H1 (cell line): ENCODE measurements around the gene CERS5. TPM values are rescaled to one million over a fixed set of nuclear protein-coding genes. Genes with fewer than 3 reads are reported as not detected.

ENCODE experiments used
- CTCF ChIA-PET: fragments of 300-600 bp; sonication (Branson Sonifier 250); formaldehyde crosslinking; loops from one replicate; lab custom pipeline; 2021; ENCODE audit not compliant: partially characterized antibody; lab: Charles Lee
- POLR2A ChIA-PET: fragments of 300-600 bp; sonication (Branson Sonifier 250); formaldehyde crosslinking; loops from one replicate; lab custom pipeline; 2021; ENCODE audit warnings: inconsistent platforms; ENCODE audit not compliant: partially characterized antibody; lab: Charles Lee
- DNase-seq, 2 experiments: peaks; one replicate each; pipeline versions ENCODE4 v3.0.0 to v3.0.0-alpha.2; 2010 to 2022; ENCODE audit warnings: low spot score in 2 of 2, low read depth in 1 of 2, mixed read lengths in 1 of 2
- FAIRE-seq: peaks from 2 replicates; lab custom pipeline; 2011; peaks lifted over from hg19 to GRCh38; lab: Jason Lieb, UNC
- H2AFZ ChIP-seq: 2 replicates; pipeline ENCODE4 v1.8.1; 2012; ENCODE audit warnings: low read length, inconsistent platforms
- H2AK5ac ChIP-seq: 2 replicates; pipeline ENCODE4 v1.6.1; 2013; ENCODE audit warnings: low read depth, low read length
- H2BK120ac ChIP-seq: replicated peaks from 2 replicates; pipeline ENCODE3; 2013; ENCODE audit warnings: low read depth, low read length, inconsistent platforms
- H2BK12ac ChIP-seq: 2 replicates; pipeline ENCODE4 v1.6.1; 2013; ENCODE audit warnings: low read depth, low read length
- H2BK15ac ChIP-seq: 2 replicates; pipeline ENCODE4 v1.6.1; 2013; ENCODE audit warnings: low read length
- H2BK20ac ChIP-seq: 2 replicates; pipeline ENCODE4 v1.6.1; 2013; ENCODE audit warnings: low read length
- H2BK5ac ChIP-seq: 2 replicates; pipeline ENCODE4 v1.6.1; 2013; ENCODE audit warnings: low read depth, low read length
- H3K14ac ChIP-seq: 2 replicates; pipeline ENCODE4 v1.6.1; 2013; ENCODE audit warnings: inconsistent platforms; ENCODE audit not compliant: insufficient read length
- H3K18ac ChIP-seq: 2 replicates; pipeline ENCODE4 v1.6.1; 2013; ENCODE audit warnings: low read length; ENCODE audit errors: extremely low read depth
- H3K23ac ChIP-seq: 2 replicates; pipeline ENCODE4 v1.6.1; 2013; ENCODE audit warnings: inconsistent platforms; ENCODE audit not compliant: insufficient read length
- H3K23me2 ChIP-seq: 2 replicates; pipeline ENCODE4 v1.6.1; 2013; ENCODE audit warnings: low read depth, low read length
- H3K27ac ChIP-seq: 2 replicates; pipeline ENCODE4 v1.6.1; 2011; ENCODE audit warnings: low read depth, low read length, inconsistent platforms
- H3K27me3 ChIP-seq, 4 experiments: replicated peaks in 1 of 4; 1 replicate in 1 of 4; 2 replicates in 3 of 4; pipeline versions ENCODE4 v1.6.1 to v1.8.1; 2011 to 2013; ENCODE audit warnings: low read length in 3 of 4, mild to moderate bottlenecking in 3 of 4, inconsistent platforms in 2 of 4, mixed read lengths in 2 of 4, moderate library complexity in 1 of 4; ENCODE audit not compliant: control insufficient read depth in 3 of 4, insufficient read depth in 3 of 4; ENCODE audit errors: extremely low read depth in 1 of 4
- H3K36me3 ChIP-seq, 4 experiments: 2 replicates each; pipeline versions ENCODE4 v1.6.1 to v1.8.1; 2011 to 2013; ENCODE audit warnings: mild to moderate bottlenecking in 4 of 4, low read length in 3 of 4, moderate library complexity in 2 of 4, control low read depth in 1 of 4, inconsistent platforms in 1 of 4; ENCODE audit not compliant: insufficient read depth in 4 of 4, control insufficient read depth in 2 of 4
- H3K4ac ChIP-seq: replicated peaks from 2 replicates; pipeline ENCODE3; 2013; ENCODE audit warnings: low read length, low read depth, mixed read lengths, inconsistent platforms; ENCODE audit not compliant: insufficient read length
- H3K4me1 ChIP-seq, 4 experiments: replicated peaks in 1 of 4; 1 replicate in 1 of 4; 2 replicates in 3 of 4; pipeline versions ENCODE4 v1.6.1 to v1.8.1; 2011 to 2013; ENCODE audit warnings: low read length in 3 of 4, inconsistent platforms in 2 of 4, mixed read lengths in 1 of 4; ENCODE audit not compliant: insufficient read depth in 4 of 4, control insufficient read depth in 3 of 4
- H3K4me2 ChIP-seq, 2 experiments: 2 replicates each; pipeline versions ENCODE4 v1.6.1 to v1.8.1; 2011 to 2013; ENCODE audit warnings: low read depth in 2 of 2, low read length in 2 of 2, control low read depth in 1 of 2, inconsistent platforms in 1 of 2, mild to moderate bottlenecking in 1 of 2; ENCODE audit not compliant: insufficient read depth in 1 of 2
- H3K4me3 ChIP-seq, 4 experiments: fragments of 200-600, 300-600 bp in 1 of 4; sonication (generic), shearing (Covaris generic), sonication (Bioruptor Twin) in 1 of 4; 2 replicates each; pipeline versions ENCODE4 v1.5.1 to v1.8.1; 2011 to 2016; ENCODE audit warnings: low read length in 4 of 4, low read depth in 3 of 4, control low read depth in 2 of 4, inconsistent platforms in 2 of 4, mild to moderate bottlenecking in 2 of 4, mixed read lengths in 1 of 4, moderate library complexity in 1 of 4; ENCODE audit not compliant: insufficient read depth in 2 of 4; ENCODE audit errors: extremely low read depth in 1 of 4
- H3K56ac ChIP-seq: replicated peaks from 2 replicates; pipeline ENCODE3; 2013; ENCODE audit warnings: low read depth, mild to moderate bottlenecking, mixed read lengths, low read length, inconsistent platforms; ENCODE audit not compliant: insufficient read length
- H3K79me1 ChIP-seq: 2 replicates; pipeline ENCODE4 v1.6.1; 2013; ENCODE audit warnings: low read depth, low read length, control low read depth
- H3K79me2 ChIP-seq, 2 experiments: 2 replicates each; pipeline versions ENCODE4 v1.6.1 to v1.8.1; 2012 to 2013; ENCODE audit warnings: low read length in 2 of 2, mild to moderate bottlenecking in 2 of 2, inconsistent platforms in 1 of 2; ENCODE audit not compliant: insufficient read depth in 2 of 2, control insufficient read depth in 1 of 2
- H3K9ac ChIP-seq, 4 experiments: replicated peaks in 1 of 4; 1 replicate in 1 of 4; 2 replicates in 3 of 4; pipeline versions ENCODE4 v1.6.1 to v1.8.1; 2011 to 2013; ENCODE audit warnings: low read depth in 3 of 4, low read length in 3 of 4, control low read depth in 2 of 4, mild to moderate bottlenecking in 2 of 4, moderate library complexity in 2 of 4, inconsistent platforms in 1 of 4; ENCODE audit errors: extremely low read depth in 1 of 4
- H3K9me3 ChIP-seq, 2 experiments: 2 replicates each; pipeline versions ENCODE4 v1.6.1 to v1.8.1; 2012 to 2013; ENCODE audit warnings: mild to moderate bottlenecking in 2 of 2, moderate library complexity in 2 of 2, control low read depth in 1 of 2, inconsistent platforms in 1 of 2, low read depth in 1 of 2, low read length in 1 of 2, mixed read lengths in 1 of 2; ENCODE audit not compliant: insufficient read depth in 2 of 2
- H4K20me1 ChIP-seq, 2 experiments: replicated peaks in 1 of 2; 2 replicates each; pipeline versions ENCODE3 to v1.8.1; 2011 to 2013; ENCODE audit warnings: inconsistent platforms in 2 of 2, low read length in 2 of 2, mild to moderate bottlenecking in 1 of 2; ENCODE audit not compliant: insufficient read depth in 2 of 2, control insufficient read depth in 1 of 2
- H4K5ac ChIP-seq: 2 replicates; pipeline ENCODE4 v1.6.1; 2013; ENCODE audit warnings: low read length, low read depth, mixed read lengths, inconsistent platforms; ENCODE audit not compliant: insufficient read length
- H4K8ac ChIP-seq: 2 replicates; pipeline ENCODE4 v1.8.0; 2013; ENCODE audit warnings: mild to moderate bottlenecking, moderate library complexity, low read length, inconsistent platforms; ENCODE audit not compliant: insufficient read depth; ENCODE audit errors: extremely low read depth
- H4K91ac ChIP-seq: replicated peaks from 2 replicates; pipeline ENCODE3; 2013; ENCODE audit warnings: low read length, mixed read lengths, inconsistent platforms; ENCODE audit not compliant: insufficient read length
- BACH1 ChIP-seq: IDR thresholded peaks from 2 replicates; pipeline ENCODE4 v1.6.1; 2012; ENCODE audit warnings: low read length, improper control_type of control experiment
- CBX8 ChIP-seq: fragments of 300-800, 300-1000 bp; sonication (generic); IDR thresholded peaks from 2 replicates; pipeline ENCODE4 v1.7.1; 2016; ENCODE audit warnings: low read depth, low read length, borderline replicate concordance
- CTBP2 ChIP-seq: IDR thresholded peaks from 2 replicates; pipeline ENCODE4 v1.7.0; 2011; ENCODE audit warnings: borderline replicate concordance, mild to moderate bottlenecking, moderate library complexity, mixed read lengths, low read length; ENCODE audit not compliant: insufficient read depth, insufficient read length
- HDAC6 ChIP-seq: IDR thresholded peaks from one replicate; pipeline ENCODE4 v1.7.1; 2012; ENCODE audit warnings: low read depth, mild to moderate bottlenecking, inconsistent platforms, low read length, moderate library complexity
- JUN ChIP-seq: IDR thresholded peaks from 2 replicates; pipeline ENCODE4 v1.6.1; 2011; ENCODE audit warnings: low read depth, mild to moderate bottlenecking, improper control_type of control experiment, low read length
- KDM5A ChIP-seq: fragments of 200-600 bp; IDR thresholded peaks from 2 replicates; pipeline ENCODE4 v1.7.1; 2012; ENCODE audit warnings: mild to moderate bottlenecking, low read length, inconsistent platforms, mixed read lengths
- POLR2AphosphoS5 ChIP-seq: IDR thresholded peaks from 2 replicates; pipeline ENCODE4 v1.6.1; 2011; ENCODE audit warnings: low read depth, low read length
- POU5F1 ChIP-seq: IDR thresholded peaks from 2 replicates; pipeline ENCODE4 v1.6.1; 2011; ENCODE audit warnings: low read depth, mild to moderate bottlenecking, low read length, moderate library complexity
- RAD21 ChIP-seq, 2 experiments: IDR thresholded peaks in 1 of 2; conservative IDR thresholded peaks in 1 of 2; 2 replicates each; pipeline ENCODE4 v1.6.1; 2011; ENCODE audit warnings: low read depth in 2 of 2, low read length in 2 of 2, improper control_type of control experiment in 1 of 2, inconsistent platforms in 1 of 2, mild to moderate bottlenecking in 1 of 2, moderate library complexity in 1 of 2
- SIN3A ChIP-seq, 2 experiments: IDR thresholded peaks in 1 of 2; conservative IDR thresholded peaks in 1 of 2; 2 replicates each; pipeline ENCODE4 v1.6.1; 2011 to 2012; ENCODE audit warnings: low read length in 2 of 2, improper control_type of control experiment in 1 of 2, low read depth in 1 of 2, mild to moderate bottlenecking in 1 of 2
- WGBS, 2 experiments: shearing (Covaris generic) in 1 of 2; methylation state at CpG; one replicate each; pipeline versions ENCODE4 v1.1.6 to v1.1.7; 2013 to 2015; ENCODE audit warnings: low lambda C conversion rate in 2 of 2, mixed read lengths in 2 of 2, inconsistent platforms in 1 of 2, low coverage in 1 of 2, missing lambda C conversion rate in 1 of 2; ENCODE audit not compliant: insufficient replicate concordance in 2 of 2, insufficient coverage in 1 of 2, insufficient read length in 1 of 2; ENCODE audit errors: extremely low coverage in 1 of 2, missing lambda C conversion rate in 1 of 2; 5-methylcytosine and 5-hydroxymethylcytosine counted together
- polyA plus RNA-seq, 7 experiments: library from polyadenylated mRNA; depleted of rRNA in 3 of 7; stranded (reverse) in 5 of 7; unstranded in 2 of 7; fragments of >200 nt in 5 of 7; fragments of 200-250 nt in 2 of 7; gene quantifications; 1 replicate in 5 of 7; 2 replicates in 1 of 7; 4 replicates in 1 of 7; pipeline versions ENCODE4 v1.2.1 to v1.2.3, GENCODE V29; 2011 to 2013; ENCODE audit warnings: missing spikeins in 2 of 7, mixed read lengths in 2 of 7
- total RNA-seq: library from RNA; stranded (reverse); fragmentation: NEBNext Ultra II Directional; extraction: Animal tissue kit (Norgen Biotek cat#: 25700); gene quantifications from 2 replicates; pipeline ENCODE4 v1.2.1, GENCODE V29; 2021
- TF ChIP-seq, protein P1 (sequence below): IDR thresholded peaks from 2 replicates; pipeline ENCODE4 v1.6.1; 2012; ENCODE audit warnings: low read length, inconsistent platforms

The CERS5 gene
- total and polyA plus RNA-seq, 2 of the 8 experiments (the other 6 are each of a cell fraction or from before 2014, with no cell fraction given): 69.2 to 119 TPM

DNA sequence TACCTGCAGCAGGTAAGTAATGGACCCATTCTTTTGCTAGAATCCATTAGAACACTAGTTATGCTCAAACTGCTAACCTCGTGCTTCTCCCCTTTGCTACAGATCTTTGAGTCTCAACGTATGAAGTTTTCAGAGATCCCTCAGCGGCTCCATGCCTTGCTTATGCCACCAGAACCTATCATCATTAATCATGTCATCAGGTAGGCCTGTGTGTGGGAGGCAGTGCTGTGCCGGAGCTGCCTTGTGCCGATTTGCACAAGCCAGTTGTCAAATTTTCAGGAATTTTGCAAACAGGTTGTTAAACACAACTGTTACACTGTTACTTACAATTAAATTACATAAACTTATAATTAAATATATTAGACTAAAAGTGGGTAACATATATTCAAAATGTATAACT lies 76.8 kb downstream of the CERS5 start:
- Histone ChIP-seq H4K5ac (no peak overlapping the region), H2AK5ac (no peak overlapping the region), H2BK20ac (no peak overlapping the region), H3K79me2 (peaks cover 0 to 18% of the 10 kb centered on the region in 2 experiments; a peak in 3 of 4 replicates), H3K79me1 (no peaks in the 10 kb centered on the region; the same call in 1 of the 2 replicates), H2BK12ac (no peak overlapping the region), H2AFZ (no peak overlapping the region), H4K91ac (no peak overlapping the region), H3K14ac (no peak overlapping the region), H4K20me1 (peaks cover 7 to 16% of the 10 kb centered on the region in 2 experiments), H3K4me2 (no peak overlapping the region), H3K4ac (no peak overlapping the region), H3K4me1 (peaks cover 0 to 5% (median 1%) of the 10 kb centered on the region in 4 experiments; a peak in 2 of 7 replicates), H3K23me2 (peaks cover 6% of the 10 kb centered on the region), H3K27ac (no peak overlapping the region), H2BK120ac (no peak overlapping the region), H2BK5ac (no peak overlapping the region), H3K4me3 (no peak overlapping the region), H2BK15ac (no peak overlapping the region), H3K36me3 (peaks cover 57 to 85% (median 77%) of the 10 kb centered on the region in 4 experiments), H3K9ac (no peak overlapping the region), H4K8ac (no peak overlapping the region), H3K9me3 (no peaks in the 10 kb centered on the region), H3K18ac (no peak overlapping the region), H3K27me3 (no peaks in the 10 kb centered on the region), H3K56ac (no peak overlapping the region), H3K23ac (no peak overlapping the region)
- WGBS, 2 experiments: 96% methylated on average over 5 of the region's 5 CpGs; no CpG with 5 or more reads in 1 of the 2 experiments
- DNase-seq (no peak), FAIRE-seq (no peak)
- ChIA-PET POLR2A (interaction anchor here (1.2 to 25.0 kb wide), 4 partner anchors 8 to 39 kb away, joined by 3 to 457 read pairs (median 4); partner anchors contain the start of genes COX14 and GPD1), CTCF (interaction anchor here (0.6 to 27.3 kb wide), 13 partner anchors 12 to 700 kb away, joined by 3 to 625 read pairs (median 3); partner anchors contain the start of genes COX14 and GPD1)
- TF ChIP-seq HDAC6: no peak
- TF ChIP-seq RAD21 (IDR thresholded peaks at IDR 0.05 in 1 of 2, conservative IDR thresholded peaks at IDR 0.05 in 1 of 2; ENCODE audit: low read depth in 2 of 2, low read length in 2 of 2): no peak
- TF ChIP-seq KDM5A: no peak
- TF ChIP-seq, protein P1, sequence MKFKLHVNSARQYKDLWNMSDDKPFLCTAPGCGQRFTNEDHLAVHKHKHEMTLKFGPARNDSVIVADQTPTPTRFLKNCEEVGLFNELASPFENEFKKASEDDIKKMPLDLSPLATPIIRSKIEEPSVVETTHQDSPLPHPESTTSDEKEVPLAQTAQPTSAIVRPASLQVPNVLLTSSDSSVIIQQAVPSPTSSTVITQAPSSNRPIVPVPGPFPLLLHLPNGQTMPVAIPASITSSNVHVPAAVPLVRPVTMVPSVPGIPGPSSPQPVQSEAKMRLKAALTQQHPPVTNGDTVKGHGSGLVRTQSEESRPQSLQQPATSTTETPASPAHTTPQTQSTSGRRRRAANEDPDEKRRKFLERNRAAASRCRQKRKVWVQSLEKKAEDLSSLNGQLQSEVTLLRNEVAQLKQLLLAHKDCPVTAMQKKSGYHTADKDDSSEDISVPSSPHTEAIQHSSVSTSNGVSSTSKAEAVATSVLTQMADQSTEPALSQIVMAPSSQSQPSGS: no peak
- no peak for TF ChIP-seq POU5F1
- no peak for TF ChIP-seq JUN
- no peak for TF ChIP-seq BACH1
- TF ChIP-seq CTBP2: no peak
- TF ChIP-seq POLR2AphosphoS5: no peak
- TF ChIP-seq SIN3A (conservative IDR thresholded peaks at IDR 0.05 in 1 of 2, IDR thresholded peaks at IDR 0.05 in 1 of 2; ENCODE audit: low read depth in 1 of 2, low read length in 2 of 2): no peak
- TF ChIP-seq CBX8: no peak
